ENCODE results near the gene PILRB. TPM values are rescaled to one million over a fixed set of nuclear protein-coding genes. Genes with fewer than 3 reads are reported as not detected.
"Not testable (repeated sequence)": the region's sequence is repeated elsewhere in the genome, so short reads cannot be mapped to it uniquely, and the experiment has no call there.

Gene PILRB
- polyA plus RNA-seq (2012; ENCODE audit: insufficient read depth, insufficient read length, low read depth) = 154 TPM

DNA sequence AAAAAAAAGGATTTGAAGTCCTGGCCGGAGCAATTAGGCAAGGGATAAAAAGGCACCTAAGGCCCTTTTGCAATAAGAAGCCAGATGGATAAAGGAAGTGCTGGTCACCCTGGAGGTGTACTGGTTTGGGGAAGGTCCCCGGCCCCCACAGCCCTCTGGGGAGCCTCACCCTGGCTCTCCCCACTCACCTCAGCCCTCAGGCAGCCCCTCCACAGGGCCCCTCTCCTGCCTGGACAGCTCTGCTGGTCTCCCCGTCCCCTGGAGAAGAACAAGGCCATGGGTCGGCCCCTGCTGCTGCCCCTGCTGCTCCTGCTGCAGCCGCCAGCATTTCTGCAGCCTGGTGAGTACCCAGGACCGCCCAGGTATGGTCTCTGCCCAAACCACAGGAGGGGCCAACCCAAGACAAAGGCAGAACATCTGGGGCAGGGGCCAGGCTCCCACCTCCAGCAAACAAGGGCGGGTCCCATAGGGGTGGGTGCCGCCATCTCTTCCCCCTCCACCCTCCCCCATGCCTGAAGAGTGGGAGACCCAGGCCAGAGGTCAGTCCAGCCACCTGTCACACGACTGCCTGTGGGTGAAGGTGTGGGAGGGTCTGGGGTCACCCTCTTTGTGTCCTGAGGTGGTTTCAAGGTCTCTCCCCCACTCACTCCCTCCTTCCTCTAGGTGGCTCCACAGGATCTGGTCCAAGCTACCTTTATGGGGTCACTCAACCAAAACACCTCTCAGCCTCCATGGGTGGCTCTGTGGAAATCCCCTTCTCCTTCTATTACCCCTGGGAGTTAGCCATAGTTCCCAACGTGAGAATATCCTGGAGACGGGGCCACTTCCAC is at the start of gene PILRB:
PILRB (plus strand) TSS at position 91 of the 830 bp plus-strand sequence; CDS start at position 277, 186 bp downstream.
- DNase-seq = no peak
- Histone ChIP-seq H3K9me3 (no peaks in the 10 kb centered on the region), H3K36me3 (peaks cover 83% of the 10 kb centered on the region), H3K4me3 (ENCODE audit: low read depth, low read length) (no peak within 1 kb of the TSS), H3K27me3 (no peaks in the 10 kb centered on the region), H3K4me1 (no peaks in the 10 kb centered on the region)
- TF ChIP-seq, protein P1, sequence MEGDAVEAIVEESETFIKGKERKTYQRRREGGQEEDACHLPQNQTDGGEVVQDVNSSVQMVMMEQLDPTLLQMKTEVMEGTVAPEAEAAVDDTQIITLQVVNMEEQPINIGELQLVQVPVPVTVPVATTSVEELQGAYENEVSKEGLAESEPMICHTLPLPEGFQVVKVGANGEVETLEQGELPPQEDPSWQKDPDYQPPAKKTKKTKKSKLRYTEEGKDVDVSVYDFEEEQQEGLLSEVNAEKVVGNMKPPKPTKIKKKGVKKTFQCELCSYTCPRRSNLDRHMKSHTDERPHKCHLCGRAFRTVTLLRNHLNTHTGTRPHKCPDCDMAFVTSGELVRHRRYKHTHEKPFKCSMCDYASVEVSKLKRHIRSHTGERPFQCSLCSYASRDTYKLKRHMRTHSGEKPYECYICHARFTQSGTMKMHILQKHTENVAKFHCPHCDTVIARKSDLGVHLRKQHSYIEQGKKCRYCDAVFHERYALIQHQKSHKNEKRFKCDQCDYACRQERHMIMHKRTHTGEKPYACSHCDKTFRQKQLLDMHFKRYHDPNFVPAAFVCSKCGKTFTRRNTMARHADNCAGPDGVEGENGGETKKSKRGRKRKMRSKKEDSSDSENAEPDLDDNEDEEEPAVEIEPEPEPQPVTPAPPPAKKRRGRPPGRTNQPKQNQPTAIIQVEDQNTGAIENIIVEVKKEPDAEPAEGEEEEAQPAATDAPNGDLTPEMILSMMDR (IDR thresholded peaks at IDR 0.05; ENCODE audit: low read depth, low read length) = no peak; the same call in 1 of the 2 replicates

DNA sequence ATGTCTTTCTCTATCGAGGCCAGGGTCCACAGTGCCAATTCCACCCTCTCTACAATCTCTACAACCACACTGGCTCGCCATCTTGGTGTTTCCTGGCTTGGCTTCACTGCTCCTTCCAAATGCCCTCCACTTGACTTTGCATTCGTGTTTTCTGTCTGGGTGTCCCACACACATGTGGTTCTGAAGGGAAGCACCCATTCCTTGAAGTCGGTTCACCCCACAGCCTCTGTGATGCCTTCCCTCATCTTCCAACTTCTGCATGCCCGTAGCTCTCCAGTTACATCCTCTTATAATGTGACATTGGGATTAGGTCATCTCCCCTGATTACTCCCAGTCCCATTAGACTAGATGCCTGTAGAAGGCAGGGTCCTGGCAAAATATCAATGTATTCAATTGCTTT is 39.6 kb upstream of the PILRB start:
- H3K36me3 ChIP-seq; H3K9me3 ChIP-seq; H3K4me3 ChIP-seq (ENCODE audit: low read depth, low read length); H3K4me1 ChIP-seq; DNase-seq; H3K27me3 ChIP-seq: not testable (repeated sequence)

DNA sequence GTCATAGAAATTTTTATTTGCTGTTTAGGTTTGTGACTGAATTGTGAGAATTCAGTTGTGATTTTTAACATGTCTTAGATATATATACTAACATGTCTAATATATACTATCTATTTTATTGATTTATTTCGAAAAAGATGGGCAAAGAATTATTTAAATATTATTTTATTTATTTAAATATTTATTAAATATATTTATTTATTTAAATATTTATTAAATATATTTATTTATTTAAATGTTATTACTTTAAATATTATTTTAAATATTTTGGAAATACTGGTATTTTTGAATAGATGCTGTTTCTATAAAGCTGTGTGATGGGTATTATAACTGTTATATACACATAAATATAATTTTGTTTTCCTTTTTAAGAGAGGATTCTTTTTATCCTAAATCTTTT is 36.3 kb upstream of the PILRB start:
- H3K4me3 ChIP-seq (ENCODE audit: low read depth, low read length); H3K27me3 ChIP-seq; H3K4me1 ChIP-seq; H3K36me3 ChIP-seq; H3K9me3 ChIP-seq; DNase-seq: not testable (repeated sequence)

DNA sequence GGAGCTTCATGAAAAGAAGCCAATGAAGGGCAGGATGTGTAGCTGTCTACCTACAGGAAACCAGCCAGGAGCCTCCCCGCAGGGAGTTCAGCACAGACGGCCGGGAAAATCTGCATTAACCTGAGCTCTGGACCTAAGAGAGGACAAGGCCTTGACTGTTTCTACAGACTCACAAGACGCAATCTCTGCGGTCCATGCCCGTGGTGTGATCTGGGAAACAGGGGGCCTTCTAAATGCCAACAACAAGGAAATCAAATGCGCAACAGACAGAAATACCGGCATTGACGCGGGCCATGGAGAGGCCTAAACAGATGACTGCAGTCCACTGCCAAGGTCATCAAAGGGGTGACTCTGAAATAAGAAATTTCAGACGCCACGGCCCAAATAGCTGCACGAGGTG is 33.7 kb upstream of the PILRB start:
- not testable (repeated sequence) for H3K9me3 ChIP-seq; DNase-seq; H3K4me3 ChIP-seq (ENCODE audit: low read depth, low read length); H3K4me1 ChIP-seq; H3K36me3 ChIP-seq; H3K27me3 ChIP-seq

DNA sequence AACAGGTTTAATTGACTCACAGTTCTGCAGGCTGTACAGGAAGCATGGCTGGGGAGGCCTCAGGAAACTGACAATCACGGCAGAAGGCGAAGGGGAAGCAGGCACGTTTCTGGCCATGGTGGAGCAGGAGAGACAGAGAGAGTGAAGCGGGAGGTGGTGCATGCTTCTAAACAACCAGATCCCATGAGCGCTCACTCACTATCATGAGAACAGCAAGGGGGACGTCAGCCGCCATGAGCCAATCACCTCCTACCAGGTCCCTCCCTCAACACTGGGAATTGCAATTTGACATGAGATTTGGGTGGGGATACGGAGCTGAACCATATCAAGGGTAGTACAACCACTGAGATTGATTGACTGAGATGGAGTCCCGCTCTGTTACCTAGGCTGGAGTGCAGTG is 32.2 kb upstream of the PILRB start:
- H3K4me3 ChIP-seq (ENCODE audit: low read depth, low read length); DNase-seq; H3K4me1 ChIP-seq; H3K27me3 ChIP-seq; H3K36me3 ChIP-seq; H3K9me3 ChIP-seq: not testable (repeated sequence)

DNA sequence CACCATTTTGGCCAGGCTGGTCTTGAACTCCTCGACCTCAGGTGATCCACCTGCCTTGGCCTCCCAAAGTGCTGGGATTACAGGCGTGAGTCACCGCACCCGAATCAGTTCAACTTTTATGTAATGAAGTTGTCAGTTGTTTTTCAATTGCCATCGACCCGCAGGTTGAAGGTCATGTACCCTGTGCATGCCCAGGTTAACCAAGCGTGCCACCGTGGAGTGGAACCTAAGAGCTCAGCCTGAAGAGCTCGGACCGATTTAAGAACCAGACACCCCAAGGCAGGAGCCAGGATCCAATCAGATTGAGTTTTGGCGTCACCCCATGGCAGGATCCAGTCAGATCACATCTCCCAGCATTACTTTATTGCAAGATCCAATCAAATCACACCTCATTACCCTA is 31.0 kb upstream of the PILRB start:
- not testable (repeated sequence) for H3K9me3 ChIP-seq; H3K27me3 ChIP-seq; H3K36me3 ChIP-seq; DNase-seq; H3K4me3 ChIP-seq (ENCODE audit: low read depth, low read length); H3K4me1 ChIP-seq

DNA sequence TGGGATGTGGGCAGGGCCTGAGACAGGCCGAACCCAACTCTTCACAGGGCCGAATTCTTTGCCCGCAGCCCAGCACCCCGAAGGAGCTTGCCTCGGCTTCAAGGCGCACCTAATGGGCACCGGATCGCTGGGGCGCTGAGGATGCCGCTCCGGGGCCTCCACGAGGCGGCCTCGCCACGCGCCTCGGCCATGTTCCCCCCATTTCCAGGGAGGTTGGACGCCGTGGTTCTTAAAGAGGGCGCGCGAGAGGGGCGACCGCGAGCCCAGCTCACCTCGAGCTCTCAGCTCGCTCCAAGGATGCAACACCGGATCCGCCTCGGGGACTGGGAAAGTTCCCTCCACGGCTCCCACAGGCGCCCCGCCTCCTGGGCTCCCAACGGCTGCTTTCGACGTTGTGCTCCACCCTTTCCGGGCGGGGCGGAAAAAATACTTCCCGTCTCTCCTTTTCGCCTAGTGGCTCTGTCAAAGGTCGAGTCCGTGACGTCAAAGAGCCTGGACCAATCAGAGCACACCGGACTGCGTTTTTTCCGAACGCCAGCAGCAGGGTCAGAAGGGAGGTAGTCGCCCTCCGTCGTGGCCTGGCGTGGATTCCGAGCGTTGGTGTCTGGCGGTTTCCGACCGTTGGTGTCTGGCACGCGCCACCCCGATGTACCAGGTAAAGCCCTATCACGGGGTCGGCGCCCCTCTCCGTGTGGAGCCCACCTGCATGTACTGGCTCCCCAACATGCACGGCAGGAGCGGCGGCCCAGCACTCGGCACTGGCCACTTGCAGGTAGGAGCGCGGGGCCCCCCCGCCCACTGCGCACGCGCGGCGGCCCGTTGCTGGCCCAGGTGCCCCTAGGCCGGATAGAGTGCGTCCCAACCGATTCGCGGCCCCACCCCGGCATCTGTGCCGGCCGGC is 22.1 kb upstream of the PILRB start:
- not testable (repeated sequence) for H3K4me1 ChIP-seq, H3K27me3 ChIP-seq, H3K36me3 ChIP-seq, H3K9me3 ChIP-seq
- DNase-seq = peak; percentile 96
- peak overlapping the region; percentile 69 for H3K4me3 ChIP-seq (ENCODE audit: low read depth, low read length)

DNA sequence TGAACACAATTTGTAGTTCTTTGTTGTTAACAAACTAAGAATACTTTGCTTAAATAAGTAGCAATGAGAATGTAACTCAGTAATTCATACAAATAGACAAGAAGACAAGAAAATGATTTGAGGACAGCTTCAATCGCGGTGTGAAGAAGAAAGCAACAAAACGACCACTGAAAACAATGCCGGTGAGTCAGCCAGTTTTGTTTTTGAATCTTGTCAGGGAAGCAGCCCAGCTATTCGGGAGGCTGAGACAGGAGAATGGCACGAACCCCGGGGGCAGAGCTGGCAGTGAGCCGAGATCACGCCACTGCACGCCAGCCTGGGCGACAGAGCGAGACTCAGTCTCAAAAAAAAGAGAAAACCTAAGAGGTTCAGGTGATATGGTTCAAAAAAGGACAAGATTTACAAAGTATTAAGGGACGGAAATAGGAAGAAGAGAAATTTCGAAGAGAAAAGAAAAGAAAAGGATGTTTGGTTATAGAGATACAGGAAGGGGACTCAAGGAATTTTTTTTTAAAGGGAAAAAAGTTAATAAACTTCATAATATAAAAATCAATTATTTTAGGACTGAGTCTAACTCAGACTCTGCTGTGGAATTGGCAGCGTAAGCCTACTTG is 19.7 kb upstream of the PILRB start:
- H3K4me3 ChIP-seq (ENCODE audit: low read depth, low read length); H3K36me3 ChIP-seq; H3K27me3 ChIP-seq; H3K4me1 ChIP-seq; H3K9me3 ChIP-seq; DNase-seq: not testable (repeated sequence)

DNA sequence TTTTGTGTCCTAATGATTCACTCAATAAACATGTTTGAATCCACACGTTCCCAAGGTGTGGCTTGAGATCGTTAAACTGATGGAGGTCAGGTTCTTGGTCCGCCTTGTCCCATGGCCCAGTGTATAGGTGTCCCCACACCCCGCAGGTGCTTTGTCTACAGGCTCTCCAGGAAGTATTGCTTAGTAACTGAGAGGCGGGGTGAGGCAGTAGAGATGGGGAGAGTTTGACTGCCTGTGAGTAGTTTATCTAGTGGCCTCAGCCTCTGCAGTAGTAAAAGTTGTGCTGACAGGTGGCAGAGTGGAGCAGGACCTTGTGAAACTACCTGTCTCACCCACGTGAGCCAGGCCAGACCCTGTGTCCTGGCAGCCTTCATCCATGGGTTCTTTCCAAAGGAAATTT is 16.6 kb upstream of the PILRB start:
- DNase-seq; H3K4me3 ChIP-seq (ENCODE audit: low read depth, low read length); H3K27me3 ChIP-seq; H3K4me1 ChIP-seq; H3K9me3 ChIP-seq: not testable (repeated sequence)
- H3K36me3 ChIP-seq = peaks cover 14% of the 10 kb centered on the region

DNA sequence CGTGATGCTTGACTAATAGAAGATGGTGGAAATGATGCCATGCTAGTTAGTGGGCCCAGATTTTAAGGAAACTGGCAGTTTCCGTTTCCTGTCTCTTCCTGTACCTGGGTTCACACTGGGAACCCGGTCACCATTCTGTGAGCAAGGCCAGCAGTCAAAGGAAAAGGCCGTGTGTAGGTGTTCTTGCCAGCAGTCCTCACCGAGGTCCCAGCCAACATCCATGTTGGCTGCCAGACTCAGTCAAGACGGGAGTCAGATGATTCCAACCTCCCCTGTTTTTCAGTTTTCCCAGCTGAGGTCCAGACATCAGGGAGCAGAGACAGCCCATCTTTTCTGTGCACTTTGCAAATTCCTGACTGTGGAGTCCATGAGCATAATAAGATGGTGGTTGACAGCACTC is 15.2 kb upstream of the PILRB start:
- Histone ChIP-seq H3K4me1 (peaks cover 8% of the 10 kb centered on the region; the same call in 1 of the 2 replicates), H3K9me3 (no peaks in the 10 kb centered on the region), H3K4me3 (ENCODE audit: low read depth, low read length) (no peak overlapping the region), H3K27me3 (no peaks in the 10 kb centered on the region), H3K36me3 (peaks cover 29% of the 10 kb centered on the region)
- no peak for DNase-seq
- TF ChIP-seq, protein P1 (IDR thresholded peaks at IDR 0.05; ENCODE audit: low read depth, low read length) = no peak

All from BE2C (cell line).